Stimulated activated CD8-positive, alpha-beta memory T cell treated with anti-CD3 and anti-CD28 coated beads, Interleukin-15, amount 100 ng/mL, for 24 hours (primary cell): Measurements from ENCODE around the gene ATP4A.

Experiments
- DNase-seq: peaks from one replicate; pipeline ENCODE4 v3.0.0-alpha.2; 2020; ENCODE audit warnings: low read depth

ATP4A gene

GRCh38 chr19:35524181-35524837 is 39.1 kb downstream of the ATP4A start:
- no peak for DNase-seq

- no peak for DNase-seq
Measured at GRCh38 chr19:35522745-35523327, 40.6 kb downstream of the ATP4A start.

- no peak for DNase-seq
Measured at GRCh38 chr19:35521124-35521743, 42.2 kb downstream of the ATP4A start.

GRCh38 chr19:35519291-35519690 is 44.2 kb downstream of the ATP4A start:
- no peak for DNase-seq

- no peak for DNase-seq
Measured at GRCh38 chr19:35518313-35518712, 45.1 kb downstream of the ATP4A start.

- DNase-seq, result no peak
Measured at GRCh38 chr19:35517342-35517741, 46.1 kb downstream of the ATP4A start.

GRCh38 chr19:35516310-35516709 is 47.1 kb downstream of the ATP4A start:
- DNase-seq, result no peak

GRCh38 chr19:35514282-35514809 is 49.1 kb downstream of the ATP4A start:
- no peak for DNase-seq

GRCh38 chr19:35513628-35514281 is 49.7 kb downstream of the ATP4A start, which contains the start of gene DMKN:
Gene DMKN, minus strand, starts transcription at chr19:35513649. Its CDS starts 174 bp downstream, at chr19:35513475.
- no peak for DNase-seq

GRCh38 chr19:35512831-35513627 is 50.4 kb downstream of the ATP4A start:
- DNase-seq, result no peak

GRCh38 chr19:35511337-35511736 is 52.1 kb downstream of the ATP4A start:
- no peak for DNase-seq

- DNase-seq, result no peak
Measured at GRCh38 chr19:35510626-35510964, 52.9 kb downstream of the ATP4A start.

GRCh38 chr19:35509861-35510625 is 53.4 kb downstream of the ATP4A start:
- peak; percentile 69 for DNase-seq

- DNase-seq, result no peak
Measured at GRCh38 chr19:35509018-35509652, 54.3 kb downstream of the ATP4A start.

GRCh38 chr19:35508129-35508528 is 55.3 kb downstream of the ATP4A start:
- no peak for DNase-seq

- DNase-seq, result no peak
Measured at GRCh38 chr19:35507561-35507960, 55.9 kb downstream of the ATP4A start.

GRCh38 chr19:35506011-35506410 is 57.4 kb downstream of the ATP4A start:
- no peak for DNase-seq

- no peak for DNase-seq
Measured at GRCh38 chr19:35502751-35503150, 60.7 kb downstream of the ATP4A start.

- no peak for DNase-seq
Measured at GRCh38 chr19:35501684-35502083, 61.8 kb downstream of the ATP4A start.

- no peak for DNase-seq
Measured at GRCh38 chr19:35500611-35501010, 62.8 kb downstream of the ATP4A start.
